ENCODE data around the gene KCNMA1. TPM values are rescaled to one million over a fixed set of nuclear protein-coding genes. Genes with fewer than 3 reads are reported as not detected.

KCNMA1 gene
- polyA plus RNA-seq, 1 of the 3 experiments (the other 2 are of a cell fraction) = 107 TPM

- H3K36me3 ChIP-seq (replicated peaks in 1 of 2; ENCODE audit: control insufficient read depth in 1 of 2, insufficient read depth in 2 of 2, low read length in 1 of 2) = peaks cover 0 to 37% of the 10 kb centered on the region in 2 experiments
- no peaks in the 10 kb centered on the region for H3K27me3 ChIP-seq (ENCODE audit: insufficient read depth)
- peaks cover 4% of the 10 kb centered on the region for H3F3A ChIP-seq (replicated peaks; ENCODE audit: insufficient read depth)
- H3K79me2 ChIP-seq (ENCODE audit: insufficient read depth) = no peaks in the 10 kb centered on the region
- ChIA-PET CTCF (interaction anchor here (1.1 to 1.9 kb wide), 2 partner anchors 12 to 265 kb away, joined by 3 to 5 read pairs; no protein-coding TSS in a partner anchor), POLR2A (no interaction called here)
- no peaks in the 10 kb centered on the region for H3K9me2 ChIP-seq
- H3K4me3 ChIP-seq (ENCODE audit: low read depth in 2 of 2, low read length in 1 of 2) = no peak overlapping the region
- DNase-seq = no peak
- H3K9me3 ChIP-seq = no peaks in the 10 kb centered on the region
- TF ChIP-seq YY1 (IDR thresholded peaks at IDR 0.05; ENCODE audit: low read depth) (no peak), RXRA (IDR thresholded peaks at IDR 0.05; ENCODE audit: borderline replicate concordance, low read depth) (no peak), PBX3 (IDR thresholded peaks at IDR 0.05) (no peak), RCOR1 (IDR thresholded peaks at IDR 0.05; ENCODE audit: low read length) (no peak), REST (IDR thresholded peaks at IDR 0.05; ENCODE audit: low read depth, low read length) (no peak), USF2 (IDR thresholded peaks at IDR 0.05; ENCODE audit: borderline replicate concordance, low read depth, low read length) (no peak), ELF1 (IDR thresholded peaks at IDR 0.05) (no peak), EP300 (IDR thresholded peaks at IDR 0.05; ENCODE audit: borderline replicate concordance in 1 of 2, low read depth in 1 of 2, low read length in 1 of 2) (no peak), MAX (IDR thresholded peaks at IDR 0.05; ENCODE audit: low read depth) (no peak), POLR2AphosphoS5 (IDR thresholded peaks at IDR 0.05; ENCODE audit: low read depth, low read length) (no peak), GATA2 (CRISPR knock-in tag; IDR thresholded peaks at IDR 0.05) (no peak), EZH2phosphoT487 (IDR thresholded peaks at IDR 0.05; ENCODE audit: borderline replicate concordance, low read depth) (no peak), FOXJ3 (CRISPR knock-in tag; IDR thresholded peaks at IDR 0.05) (no peak), ZBTB33 (IDR thresholded peaks at IDR 0.05; ENCODE audit: borderline replicate concordance, low read depth) (no peak), FOSL2 (IDR thresholded peaks at IDR 0.05; ENCODE audit: borderline replicate concordance, low read depth) (no peak), RFX5 (IDR thresholded peaks at IDR 0.05; ENCODE audit: low read length) (no peak)
- peaks cover 3 to 7% of the 10 kb centered on the region in 2 experiments; a peak in 2 of 4 replicates for H3K4me1 ChIP-seq (ENCODE audit: control insufficient read depth in 1 of 2, insufficient read depth in 2 of 2, low read depth in 1 of 2, low read length in 1 of 2)
- 93% methylated on average over 5 of the region's 5 CpGs for whole genome bisulfite sequencing (ENCODE audit: low lambda C conversion rate)
- H3K27ac ChIP-seq (ENCODE audit: low read depth in 2 of 2, low read length in 1 of 2) = no peak overlapping the region
- H3K4me2 ChIP-seq = no peak overlapping the region
- no peak overlapping the region for H3K9ac ChIP-seq
- H2AFZ ChIP-seq (ENCODE audit: low read depth) = no peak overlapping the region
- no peaks in the 10 kb centered on the region for H4K20me1 ChIP-seq (ENCODE audit: insufficient read depth)
Measured at GRCh38 chr10:77099136-77099535, 538.5 kb downstream of the KCNMA1 start.

Measured in SK-N-SH (cell line).